GM12874 (cell line): ENCODE results near the gene LDLRAD4.
A peak's percentile ranks its signal among the peaks of the same experiment; 100 is the strongest.

Source experiments
- CTCF ChIP-seq: IDR thresholded peaks from 2 replicates; pipeline ENCODE4 v1.5.1; 2011; ENCODE audit warnings: low read depth, mild to moderate bottlenecking, control low read depth, low read length, moderate library complexity; ENCODE audit not compliant: insufficient read depth

LDLRAD4 gene

GRCh38 chr18:13528739-13529392 is 310.3 kb downstream of the LDLRAD4 start:
- no peak for TF ChIP-seq CTCF

- no peak for TF ChIP-seq CTCF
These were observed 311.7 kb downstream of the LDLRAD4 start for GRCh38 chr18:13530033-13530878.

GRCh38 chr18:13530879-13531387 is 312.4 kb downstream of the LDLRAD4 start:
- peak; percentile 32; the same call in 1 of the 2 replicates for TF ChIP-seq CTCF

DNA sequence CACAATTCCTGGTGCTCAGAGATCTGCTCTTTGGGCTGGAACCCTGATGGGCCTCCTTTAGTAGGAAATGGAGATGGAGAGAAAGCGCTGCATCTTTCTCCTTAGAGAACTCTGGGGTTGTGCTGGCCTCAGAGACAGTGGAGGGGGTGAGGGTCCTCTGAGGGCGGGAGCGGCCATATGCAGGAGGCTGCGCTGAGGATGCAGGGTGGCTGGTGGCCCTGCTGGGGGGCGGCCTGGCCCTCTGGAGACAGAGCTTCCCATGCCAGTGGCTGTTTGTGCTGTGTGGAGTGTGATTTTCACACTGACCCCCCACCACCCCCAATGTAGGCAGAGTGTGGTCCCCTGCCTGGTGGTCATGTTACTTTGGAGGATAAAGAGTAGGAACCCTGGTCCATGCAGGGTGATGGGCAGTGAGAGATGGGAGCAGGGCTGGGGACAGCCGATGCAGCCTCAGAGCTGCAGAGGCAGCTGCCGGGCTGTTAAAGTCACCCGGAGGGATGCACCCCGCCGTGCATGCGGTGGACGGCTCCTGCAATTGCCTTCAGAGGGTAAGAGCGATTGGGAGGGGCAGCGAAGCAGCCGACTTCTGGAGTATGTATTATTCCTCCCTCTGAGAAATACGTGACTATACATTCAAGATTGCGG is 313.2 kb downstream of the LDLRAD4 start:
- TF ChIP-seq CTCF = no peak

GRCh38 chr18:13532406-13533075 is 314.0 kb downstream of the LDLRAD4 start:
- TF ChIP-seq CTCF = no peak

- no peak for TF ChIP-seq CTCF
These were observed 316.1 kb downstream of the LDLRAD4 start for GRCh38 chr18:13534631-13535030.

DNA sequence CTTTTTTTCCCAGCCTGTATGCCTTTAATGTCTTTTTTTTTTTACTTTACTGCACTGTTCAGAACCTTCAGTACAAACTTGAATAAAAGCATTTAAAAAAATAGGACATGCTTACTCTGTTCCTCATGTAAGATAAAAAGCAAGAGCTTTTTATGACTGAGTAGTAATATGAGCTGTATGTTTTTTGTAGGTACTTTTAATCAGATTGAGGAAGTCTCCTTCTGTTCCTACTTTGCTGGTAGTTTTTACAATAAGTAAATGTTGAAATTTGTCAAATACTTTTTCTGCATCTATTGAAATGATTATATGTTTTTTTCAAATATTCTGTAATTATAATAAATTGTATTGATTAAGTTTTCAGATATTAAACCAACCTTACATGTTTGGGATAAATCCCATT is 318.0 kb downstream of the LDLRAD4 start:
- no peak for TF ChIP-seq CTCF
